Calu3 (cell line): ENCODE data around the gene GAS6. TPM values are rescaled to one million over a fixed set of nuclear protein-coding genes. Genes with fewer than 3 reads are reported as not detected.

Experiments
- BruUV-seq: library from RNA; stranded (reverse); fragments of 400-500 nt; replicated peaks from 2 replicates; lab custom pipeline; 2021; lab: Mats Ljungman, UMichigan
- CTCF ChIA-PET: fragments of 300-600 bp; sonication (Branson Sonifier 250); formaldehyde crosslinking; loops from one replicate; lab custom pipeline; 2022; ENCODE audit warnings: antibody characterized with exemption; lab: Charles Lee
- DNase-seq: peaks from one replicate; pipeline ENCODE4 v3.0.0; 2022
- H3K27ac Mint-ChIP-seq: one replicate; pipeline ENCODE4 v1.8.0; 2022; ENCODE audit warnings: mixed read lengths; ENCODE audit not compliant: unreplicated experiment
- H3K27me3 Mint-ChIP-seq: one replicate; pipeline ENCODE4 v1.8.0; 2022; ENCODE audit warnings: mixed read lengths; ENCODE audit not compliant: unreplicated experiment
- H3K36me3 Mint-ChIP-seq: one replicate; pipeline ENCODE4 v1.8.0; 2022; ENCODE audit warnings: mild to moderate bottlenecking, moderate library complexity, mixed read lengths; ENCODE audit not compliant: insufficient read depth, unreplicated experiment
- H3K4me1 Mint-ChIP-seq: one replicate; pipeline ENCODE4 v1.8.0; 2022; ENCODE audit warnings: mild to moderate bottlenecking, low read depth, mixed read lengths; ENCODE audit not compliant: unreplicated experiment
- H3K4me3 Mint-ChIP-seq: one replicate; pipeline ENCODE4 v1.8.0; 2022; ENCODE audit warnings: mild to moderate bottlenecking, low read depth, moderate library complexity, mixed read lengths; ENCODE audit not compliant: unreplicated experiment
- H3K9me3 Mint-ChIP-seq: one replicate; pipeline ENCODE4 v1.8.0; 2022; ENCODE audit warnings: low read depth, mixed read lengths; ENCODE audit not compliant: unreplicated experiment
- intact Hi-C: fragments of 100-400 bp; cut with micrococcal nuclease; formaldehyde crosslinking; loops from one replicate; pipeline ENCODE4 v1.10.0; 2022; ENCODE audit not compliant: unreplicated experiment
- total RNA-seq: library from RNA; stranded (reverse); gene quantifications from 2 replicates; pipeline ENCODE4 v1.2.3, GENCODE V29; 2022
- TF ChIP-seq, protein P1 (sequence below): fragments of 200-600 bp; IDR thresholded peaks from one replicate; pipeline ENCODE4 v1.8.0; 2022; ENCODE audit warnings: antibody characterized with exemption; ENCODE audit not compliant: unreplicated experiment

Gene GAS6
- total RNA-seq, 1 experiment from 2014 or later = 0.42 TPM

GRCh38 chr13:113775451-113776145, 88.3 kb downstream of the GAS6 start:
- Mint-ChIP-seq H3K4me3 (no peak overlapping the region), H3K4me1 (no peaks in the 10 kb centered on the region), H3K27ac (no peak overlapping the region), H3K27me3 (peaks cover 13% of the 10 kb centered on the region), H3K9me3 (no peaks in the 10 kb centered on the region), H3K36me3 (no peaks in the 10 kb centered on the region)
- TF ChIP-seq, protein P1, sequence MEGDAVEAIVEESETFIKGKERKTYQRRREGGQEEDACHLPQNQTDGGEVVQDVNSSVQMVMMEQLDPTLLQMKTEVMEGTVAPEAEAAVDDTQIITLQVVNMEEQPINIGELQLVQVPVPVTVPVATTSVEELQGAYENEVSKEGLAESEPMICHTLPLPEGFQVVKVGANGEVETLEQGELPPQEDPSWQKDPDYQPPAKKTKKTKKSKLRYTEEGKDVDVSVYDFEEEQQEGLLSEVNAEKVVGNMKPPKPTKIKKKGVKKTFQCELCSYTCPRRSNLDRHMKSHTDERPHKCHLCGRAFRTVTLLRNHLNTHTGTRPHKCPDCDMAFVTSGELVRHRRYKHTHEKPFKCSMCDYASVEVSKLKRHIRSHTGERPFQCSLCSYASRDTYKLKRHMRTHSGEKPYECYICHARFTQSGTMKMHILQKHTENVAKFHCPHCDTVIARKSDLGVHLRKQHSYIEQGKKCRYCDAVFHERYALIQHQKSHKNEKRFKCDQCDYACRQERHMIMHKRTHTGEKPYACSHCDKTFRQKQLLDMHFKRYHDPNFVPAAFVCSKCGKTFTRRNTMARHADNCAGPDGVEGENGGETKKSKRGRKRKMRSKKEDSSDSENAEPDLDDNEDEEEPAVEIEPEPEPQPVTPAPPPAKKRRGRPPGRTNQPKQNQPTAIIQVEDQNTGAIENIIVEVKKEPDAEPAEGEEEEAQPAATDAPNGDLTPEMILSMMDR = no peak
- CTCF ChIA-PET = no interaction called here
- no TSS peak for BruUV-seq
- no peak for DNase-seq
- intact Hi-C loops = no loop called here

GRCh38 chr13:113774177-113775107, 89.4 kb downstream of the GAS6 start:
- CTCF ChIA-PET = no interaction called here
- H3K27ac Mint-ChIP-seq = no peak overlapping the region
- no peaks in the 10 kb centered on the region for H3K9me3 Mint-ChIP-seq
- TF ChIP-seq, protein P1 = no peak
- intact Hi-C loops = no loop called here
- no peaks in the 10 kb centered on the region for H3K36me3 Mint-ChIP-seq
- DNase-seq = no peak
- no peak overlapping the region for H3K4me3 Mint-ChIP-seq
- H3K4me1 Mint-ChIP-seq = no peaks in the 10 kb centered on the region
- peaks cover 12% of the 10 kb centered on the region for H3K27me3 Mint-ChIP-seq
- no TSS peak for BruUV-seq

DNA sequence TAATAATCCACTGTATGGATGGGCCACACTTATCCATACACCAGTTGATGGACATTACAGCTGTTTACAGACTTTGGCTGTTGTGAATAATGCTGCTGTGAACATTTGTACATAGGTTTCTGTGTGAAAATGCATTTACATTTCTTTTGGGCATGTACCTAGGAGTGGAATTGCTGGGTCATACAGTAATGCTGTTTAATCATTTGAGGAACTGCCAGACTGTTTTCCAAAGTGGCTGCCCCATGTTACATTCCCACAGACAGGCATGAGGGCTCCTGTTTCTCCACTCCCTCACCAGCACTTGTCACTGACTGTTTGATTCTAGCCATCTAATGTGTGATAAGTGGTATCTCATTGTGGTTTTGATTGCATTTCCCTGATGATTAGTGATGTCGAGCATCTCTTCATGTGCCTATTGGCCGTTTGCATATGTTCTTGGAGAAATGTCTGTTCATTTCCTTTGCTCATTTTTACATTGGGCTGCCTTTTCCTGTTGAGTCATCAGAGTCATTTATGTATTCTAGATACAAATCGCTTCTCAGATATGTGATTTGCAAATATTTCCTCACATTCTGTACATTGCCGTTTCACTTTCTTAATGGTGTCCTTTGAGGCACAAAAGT, 92.1 kb downstream of the GAS6 start:
- TF ChIP-seq, protein P1 = no peak
- DNase-seq = no peak
- no peaks in the 10 kb centered on the region for H3K4me1 Mint-ChIP-seq
- no peaks in the 10 kb centered on the region for H3K9me3 Mint-ChIP-seq
- no peaks in the 10 kb centered on the region for H3K27me3 Mint-ChIP-seq
- no peak overlapping the region for H3K27ac Mint-ChIP-seq
- no peaks in the 10 kb centered on the region for H3K36me3 Mint-ChIP-seq
- intact Hi-C loops = no loop called here
- no peak overlapping the region for H3K4me3 Mint-ChIP-seq
- no TSS peak for BruUV-seq
- CTCF ChIA-PET = no interaction called here

DNA sequence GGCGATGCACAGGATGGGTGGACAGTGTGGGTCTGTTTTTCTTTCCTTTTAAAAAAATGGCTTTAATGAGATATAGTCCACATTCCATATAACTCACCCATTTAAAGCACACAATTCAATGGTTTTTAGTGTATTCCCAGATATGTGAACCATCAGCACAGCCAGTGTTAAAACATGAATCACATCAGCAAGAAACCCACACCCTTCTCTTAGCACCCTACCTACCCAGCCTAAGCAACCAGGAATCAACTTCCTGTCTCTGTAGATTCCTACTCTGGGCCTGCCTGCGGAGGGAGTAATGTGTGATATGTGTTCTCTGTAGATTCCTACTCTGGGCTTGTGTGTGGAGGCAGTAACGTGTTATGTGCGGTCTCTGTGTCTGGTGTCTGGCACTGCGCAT, 92.9 kb downstream of the GAS6 start:
- Mint-ChIP-seq H3K4me1 (no peaks in the 10 kb centered on the region), H3K36me3 (no peaks in the 10 kb centered on the region), H3K9me3 (no peaks in the 10 kb centered on the region), H3K27me3 (no peaks in the 10 kb centered on the region), H3K4me3 (no peak overlapping the region), H3K27ac (no peak overlapping the region)
- no TSS peak for BruUV-seq
- DNase-seq = no peak
- CTCF ChIA-PET = no interaction called here
- intact Hi-C loops = no loop called here
- TF ChIP-seq, protein P1 = no peak

Other genes starting within 250 kb of the GAS6 start
- gene ATP4B, start 205.9 kb downstream of the GAS6 start, total RNA-seq = not detected in 2 replicates
- not detected in 2 replicates for gene GRK1, start 196.9 kb downstream of the GAS6 start, total RNA-seq
- not detected in 2 replicates for gene TMEM255B, start 104.8 kb downstream of the GAS6 start, total RNA-seq
- 0.29 and 0.33 TPM in 2 replicates for gene C13orf46, start 110.0 kb upstream of the GAS6 start, total RNA-seq